ENCODE data around the gene EPHB4.

DNA sequence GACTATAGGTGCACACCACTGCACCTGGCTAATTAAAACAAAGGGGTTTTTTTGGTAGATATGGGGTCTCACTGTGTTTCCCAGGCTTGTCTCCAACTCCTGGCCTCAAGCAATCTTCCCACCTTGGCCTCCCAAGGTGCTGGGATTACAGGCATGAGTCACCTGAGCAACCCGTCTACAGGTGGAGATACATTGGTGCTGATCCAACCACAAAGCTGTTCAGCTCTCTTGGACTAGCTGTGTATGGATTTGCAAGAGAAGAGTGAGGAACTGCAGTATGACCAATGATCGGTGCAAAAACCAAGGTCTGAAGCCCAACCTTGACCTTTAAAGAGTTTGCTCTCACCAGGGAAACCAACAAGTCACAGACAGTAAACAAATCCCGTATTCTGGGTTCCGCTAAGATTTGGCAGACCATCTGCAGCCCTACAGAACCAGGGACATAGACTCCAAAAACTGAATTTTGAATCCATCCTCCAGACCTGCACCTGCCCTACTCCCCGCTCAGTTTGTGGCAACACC, 18.9 kb downstream of the EPHB4 start:
- TF ChIP-seq, protein P1, sequence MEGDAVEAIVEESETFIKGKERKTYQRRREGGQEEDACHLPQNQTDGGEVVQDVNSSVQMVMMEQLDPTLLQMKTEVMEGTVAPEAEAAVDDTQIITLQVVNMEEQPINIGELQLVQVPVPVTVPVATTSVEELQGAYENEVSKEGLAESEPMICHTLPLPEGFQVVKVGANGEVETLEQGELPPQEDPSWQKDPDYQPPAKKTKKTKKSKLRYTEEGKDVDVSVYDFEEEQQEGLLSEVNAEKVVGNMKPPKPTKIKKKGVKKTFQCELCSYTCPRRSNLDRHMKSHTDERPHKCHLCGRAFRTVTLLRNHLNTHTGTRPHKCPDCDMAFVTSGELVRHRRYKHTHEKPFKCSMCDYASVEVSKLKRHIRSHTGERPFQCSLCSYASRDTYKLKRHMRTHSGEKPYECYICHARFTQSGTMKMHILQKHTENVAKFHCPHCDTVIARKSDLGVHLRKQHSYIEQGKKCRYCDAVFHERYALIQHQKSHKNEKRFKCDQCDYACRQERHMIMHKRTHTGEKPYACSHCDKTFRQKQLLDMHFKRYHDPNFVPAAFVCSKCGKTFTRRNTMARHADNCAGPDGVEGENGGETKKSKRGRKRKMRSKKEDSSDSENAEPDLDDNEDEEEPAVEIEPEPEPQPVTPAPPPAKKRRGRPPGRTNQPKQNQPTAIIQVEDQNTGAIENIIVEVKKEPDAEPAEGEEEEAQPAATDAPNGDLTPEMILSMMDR (IDR thresholded peaks at IDR 0.05), result no peak
- TF ChIP-seq POLR2A (IDR thresholded peaks at IDR 0.05), result no peak
